HG03469 (cell line): ENCODE measurements around the gene SLC50A1.
"Not testable (repeated sequence)": the region's sequence is repeated elsewhere in the genome, so short reads cannot be mapped to it uniquely, and the experiment has no call there.

ENCODE experiments used
- ATAC-seq: cut with Tn5 transposase; IDR thresholded peaks from one replicate; pipeline ENCODE4 v1.9.1; 2021; ENCODE audit warnings: mild to moderate bottlenecking, moderate library complexity, moderate number of reproducible peaks; ENCODE audit not compliant: unreplicated experiment

Gene SLC50A1

GRCh38 chr1:155116113-155116764 lies 19.4 kb upstream of the SLC50A1 start:
- ATAC-seq, result no peak

DNA sequence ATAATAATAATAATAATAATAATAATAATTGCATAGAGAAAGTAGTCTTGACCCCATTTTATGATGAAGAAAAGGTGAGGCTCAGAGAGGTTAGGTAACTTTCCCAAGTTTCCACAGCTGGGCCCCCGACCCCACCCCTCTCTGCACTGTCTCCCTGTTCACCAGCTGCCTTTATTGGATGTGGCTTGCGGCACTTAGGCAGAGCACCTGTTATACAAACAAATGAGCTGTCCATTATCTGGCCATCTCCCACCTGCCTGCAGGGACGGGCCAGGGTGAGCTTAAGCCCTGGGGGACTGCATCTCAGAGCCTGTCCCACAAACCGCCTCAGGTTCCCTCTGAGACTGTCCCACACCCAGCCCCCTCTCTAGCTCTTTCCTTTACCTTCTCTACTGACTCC lies 18.0 kb upstream of the SLC50A1 start:
- ATAC-seq, result no peak

DNA sequence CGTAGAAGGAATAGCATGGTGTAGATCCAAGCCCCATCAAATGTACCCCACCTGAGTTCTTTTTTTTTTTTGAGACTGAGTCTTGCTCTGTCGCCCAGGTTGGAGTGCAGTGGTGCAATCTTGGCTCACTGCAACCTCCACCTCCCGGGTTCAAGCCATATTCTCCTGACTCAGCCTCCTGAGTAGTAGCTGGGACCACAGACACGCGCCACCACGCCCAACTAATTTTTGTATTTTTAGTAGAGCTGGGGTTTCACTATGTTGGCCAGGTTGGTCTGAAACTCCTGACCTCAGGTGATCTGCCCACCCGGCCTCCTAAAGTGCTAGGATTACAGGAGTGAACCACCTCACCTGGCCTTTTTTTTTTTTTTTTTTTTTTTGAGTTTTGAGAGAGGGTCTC lies 17.6 kb upstream of the SLC50A1 start:
- not testable (repeated sequence) for ATAC-seq

DNA sequence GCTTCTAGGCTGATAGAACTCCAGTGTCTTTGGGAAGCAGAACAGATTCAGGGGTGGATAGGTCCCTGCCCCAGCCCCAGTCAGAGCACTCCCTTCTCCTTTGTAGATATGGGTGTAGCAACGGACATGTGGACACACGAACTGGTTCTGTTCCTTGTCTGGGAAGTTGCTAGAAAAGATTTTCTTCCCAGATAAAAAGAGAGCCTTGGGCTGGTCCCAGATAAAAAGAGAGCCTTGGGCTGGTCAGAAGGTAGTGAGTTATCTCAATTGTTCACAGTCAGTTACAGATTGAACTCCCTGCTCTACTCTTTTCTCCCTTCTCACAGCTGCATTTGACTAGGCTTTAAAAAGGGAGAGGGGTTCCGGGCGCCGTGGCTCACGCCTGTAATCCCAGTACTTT lies 15.4 kb upstream of the SLC50A1 start:
- no peak for ATAC-seq

DNA sequence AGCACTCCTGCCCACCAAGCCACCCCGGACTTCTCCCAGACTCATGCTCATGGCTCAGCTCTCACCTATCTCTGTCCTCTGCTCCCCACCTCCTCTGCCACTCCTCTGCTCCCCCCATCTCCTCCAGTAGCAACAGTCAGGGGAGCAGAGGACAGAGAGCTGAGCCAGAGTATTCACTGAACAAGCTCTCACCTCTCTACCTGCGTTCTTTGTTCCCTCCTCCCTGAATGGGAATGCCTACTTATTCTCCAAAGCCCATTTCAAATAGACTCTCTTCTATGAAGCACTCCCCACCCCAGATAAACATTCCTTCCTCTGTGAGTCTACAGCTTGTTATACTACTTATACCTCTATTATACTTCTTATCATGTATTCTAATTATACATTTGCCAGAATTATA lies 14.4 kb upstream of the SLC50A1 start:
- no peak for ATAC-seq

DNA sequence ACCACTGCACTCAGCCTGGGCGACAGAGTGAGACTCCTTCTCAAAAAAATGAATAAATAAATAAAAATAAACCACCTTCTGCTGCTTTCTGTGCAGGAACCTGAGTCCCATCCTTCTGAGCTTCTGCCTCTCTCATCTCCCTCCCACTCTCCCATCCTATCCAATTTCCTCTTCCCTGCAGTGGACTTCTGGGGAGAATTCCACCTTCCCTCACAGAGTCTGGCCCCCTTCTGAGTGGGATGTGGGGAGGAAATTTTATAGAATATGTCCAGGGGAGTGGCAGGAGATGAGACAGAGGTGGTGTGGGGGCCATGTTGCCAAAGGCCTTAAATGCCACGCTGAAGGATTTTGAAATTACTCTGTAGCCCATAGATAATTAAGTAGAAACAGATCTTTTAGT lies 13.3 kb upstream of the SLC50A1 start:
- ATAC-seq, result no peak

DNA sequence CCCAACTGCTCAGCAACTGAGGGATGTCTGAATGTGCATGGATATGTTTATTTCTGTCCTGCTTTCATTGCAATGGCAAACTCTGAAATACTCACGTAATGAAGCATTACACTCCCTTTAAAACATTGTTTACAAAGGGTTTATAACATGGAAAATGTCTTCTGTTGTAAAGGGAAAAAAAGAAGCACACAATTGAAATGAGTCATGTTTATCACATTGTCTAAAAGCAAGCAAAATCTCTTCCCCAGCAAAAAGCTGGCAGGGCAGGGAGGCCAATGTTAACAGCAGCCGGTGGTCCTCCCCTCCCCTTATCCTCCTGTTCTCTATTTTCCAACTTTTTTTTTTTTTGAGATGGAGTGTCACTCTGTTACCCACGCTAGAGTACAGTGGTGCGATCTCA lies 11.9 kb upstream of the SLC50A1 start:
- ATAC-seq, result no peak

GRCh38 chr1:155124503-155125463 lies 10.9 kb upstream of the SLC50A1 start:
- ATAC-seq, result no peak

DNA sequence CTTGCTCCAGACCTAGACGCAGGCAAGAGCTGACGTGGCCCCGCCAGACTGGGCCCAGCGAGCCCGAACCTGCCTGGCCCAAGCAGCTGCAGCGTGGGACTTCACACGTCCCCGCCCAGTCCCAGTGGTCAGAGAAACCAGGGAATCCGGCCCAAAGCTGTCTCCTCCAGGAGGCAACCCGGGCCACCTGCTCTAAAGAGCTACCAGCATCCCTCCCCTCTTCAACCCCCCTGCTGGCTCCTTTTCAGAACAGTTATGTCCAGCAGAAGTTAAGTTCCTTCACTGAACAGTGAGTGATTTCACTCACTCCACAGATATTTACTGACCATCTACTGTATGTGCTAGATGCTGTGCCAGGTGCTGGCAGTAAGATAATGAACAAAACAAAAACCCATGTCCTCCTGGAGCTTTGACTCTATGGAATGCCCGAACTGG lies 10.1 kb upstream of the SLC50A1 start:
- no peak for ATAC-seq

GRCh38 chr1:155125946-155126555 lies 9.6 kb upstream of the SLC50A1 start:
- no peak for ATAC-seq

- no peak for ATAC-seq
Observed at GRCh38 chr1:155126556-155127104, 9.0 kb upstream of the SLC50A1 start.

- ATAC-seq, result no peak
Observed at GRCh38 chr1:155127105-155127966, 8.3 kb upstream of the SLC50A1 start, which contains the start of gene EFNA1. Gene EFNA1, plus strand, starts transcription at chr1:155127876. Its CDS starts 102 bp downstream, at chr1:155127978.

DNA sequence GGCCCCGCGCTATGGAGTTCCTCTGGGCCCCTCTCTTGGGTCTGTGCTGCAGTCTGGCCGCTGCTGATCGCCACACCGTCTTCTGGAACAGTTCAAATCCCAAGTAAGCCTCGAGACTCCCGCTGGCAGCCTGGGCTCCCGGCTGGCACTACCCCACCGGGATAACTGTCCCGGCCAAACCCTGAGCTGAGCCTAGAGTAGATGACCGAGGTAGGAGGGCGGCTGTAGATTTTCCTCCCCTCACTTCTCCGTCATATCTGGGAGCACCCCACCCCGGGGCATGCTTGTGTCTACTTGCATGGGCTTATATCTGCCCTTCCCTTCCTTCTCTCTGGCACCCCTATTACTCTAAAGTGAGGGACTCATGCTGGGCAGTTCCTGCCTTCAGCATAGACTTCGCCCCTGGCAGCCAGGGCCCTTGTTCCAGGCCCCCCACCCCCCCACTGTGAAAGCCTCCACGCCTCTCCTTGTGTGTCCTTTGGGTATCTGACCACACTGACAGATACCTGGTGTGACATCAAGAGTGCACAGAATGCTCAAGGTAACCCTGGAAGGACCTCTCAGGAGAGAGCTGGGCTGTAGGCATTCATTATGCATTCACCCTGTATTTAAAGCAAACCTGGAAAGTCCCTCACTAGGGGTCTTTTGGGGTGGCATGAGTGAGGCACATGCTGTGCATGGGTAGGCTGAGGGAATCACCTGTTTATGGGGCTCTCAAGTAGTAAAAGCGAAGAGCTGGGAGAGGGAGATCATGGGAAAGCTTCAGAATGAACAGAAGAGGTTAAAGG lies 7.5 kb upstream of the SLC50A1 start:
- no peak for ATAC-seq

GRCh38 chr1:155128755-155129473 lies 6.7 kb upstream of the SLC50A1 start:
- ATAC-seq, result no peak

DNA sequence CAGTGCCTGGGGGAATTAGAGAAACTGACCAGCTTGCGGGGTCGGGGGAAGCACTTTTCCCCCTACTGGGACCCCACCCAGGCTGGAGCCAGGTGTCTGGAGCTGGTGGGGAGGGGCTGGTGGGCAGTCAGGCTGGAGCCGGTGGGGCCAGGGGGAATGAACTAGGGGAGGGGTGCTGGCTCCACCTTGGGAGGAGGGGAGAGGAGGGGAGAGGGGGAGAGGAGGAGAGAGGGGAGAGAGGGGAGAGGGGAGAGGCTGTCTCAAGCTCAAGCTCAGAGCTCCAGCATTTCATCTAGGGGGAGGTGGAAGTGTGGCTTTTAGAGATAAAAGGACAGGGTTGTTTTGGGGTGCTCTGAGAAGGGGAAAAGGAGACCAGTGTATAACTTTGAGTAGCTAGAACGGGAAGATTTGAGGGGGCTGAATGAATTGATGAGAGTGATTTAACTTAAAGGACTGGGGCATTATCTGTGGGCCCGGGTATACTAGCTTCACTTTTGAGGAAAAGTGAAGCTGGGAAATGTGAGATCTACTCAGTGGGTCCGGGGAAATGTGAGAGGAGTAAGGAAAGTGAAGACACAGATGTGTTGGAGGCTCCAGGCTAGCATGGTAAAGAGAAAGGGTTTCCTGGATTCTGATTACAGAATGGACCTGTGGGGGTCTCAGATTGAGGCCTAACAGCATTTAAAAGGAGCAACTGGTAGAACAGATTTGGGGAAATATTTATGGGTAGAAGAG lies 5.2 kb upstream of the SLC50A1 start:
- ATAC-seq, result no peak

DNA sequence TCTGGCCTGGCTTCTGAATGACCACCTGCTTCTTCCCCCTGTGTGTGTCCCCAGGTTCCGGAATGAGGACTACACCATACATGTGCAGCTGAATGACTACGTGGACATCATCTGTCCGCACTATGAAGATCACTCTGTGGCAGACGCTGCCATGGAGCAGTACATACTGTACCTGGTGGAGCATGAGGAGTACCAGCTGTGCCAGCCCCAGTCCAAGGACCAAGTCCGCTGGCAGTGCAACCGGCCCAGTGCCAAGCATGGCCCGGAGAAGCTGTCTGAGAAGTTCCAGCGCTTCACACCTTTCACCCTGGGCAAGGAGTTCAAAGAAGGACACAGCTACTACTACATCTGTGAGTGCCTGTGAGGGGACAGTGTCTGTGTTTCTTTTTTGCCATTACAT lies 4.4 kb upstream of the SLC50A1 start:
- ATAC-seq, result no peak

- ATAC-seq, result no peak
Observed at GRCh38 chr1:155131856-155132255, 3.8 kb upstream of the SLC50A1 start.

DNA sequence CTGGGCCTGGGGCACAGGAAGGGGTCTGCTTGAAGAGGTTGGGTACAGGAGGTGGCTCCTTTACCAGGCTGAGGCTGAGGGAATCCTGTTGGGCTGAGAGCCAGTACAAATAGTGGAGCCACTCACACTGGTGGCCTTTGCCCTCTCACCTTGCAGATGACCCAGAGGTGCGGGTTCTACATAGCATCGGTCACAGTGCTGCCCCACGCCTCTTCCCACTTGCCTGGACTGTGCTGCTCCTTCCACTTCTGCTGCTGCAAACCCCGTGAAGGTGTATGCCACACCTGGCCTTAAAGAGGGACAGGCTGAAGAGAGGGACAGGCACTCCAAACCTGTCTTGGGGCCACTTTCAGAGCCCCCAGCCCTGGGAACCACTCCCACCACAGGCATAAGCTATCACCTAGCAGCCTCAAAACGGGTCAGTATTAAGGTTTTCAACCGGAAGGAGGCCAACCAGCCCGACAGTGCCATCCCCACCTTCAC lies 1.8 kb upstream of the SLC50A1 start:
- ATAC-seq, result no peak
